WTC11 (cell line): Measurements from ENCODE around the gene SEC61A1. TPM values are rescaled to one million over a fixed set of nuclear protein-coding genes. Genes with fewer than 3 reads are reported as not detected.

Experiments used
- ATAC-seq: fragments of 200-7000 bp; cut with Tn5 transposase; 2 replicates; pipeline ENCODE4 v1.10.0; 2021; ENCODE audit warnings: mild to moderate bottlenecking, moderate library complexity
- CTCF ChIA-PET: fragments of 300-600 bp; sonication (Branson Sonifier 250); formaldehyde crosslinking; loops from one replicate; lab custom pipeline; 2021; ENCODE audit warnings: antibody characterized with exemption; lab: Charles Lee
- POLR2A ChIA-PET: fragments of 350-600 bp; sonication (Branson Sonifier 250); formaldehyde crosslinking; loops from one replicate; lab custom pipeline; 2021; ENCODE audit warnings: antibody characterized with exemption; lab: Charles Lee
- DNase-seq: peaks from one replicate; pipeline ENCODE4 v3.0.0; 2021; ENCODE audit warnings: low spot score
- H3K27ac Mint-ChIP-seq: 2 replicates; pipeline ENCODE4 v1.8.0; 2021; ENCODE audit warnings: mixed read lengths
- H3K27me3 Mint-ChIP-seq: 2 replicates; pipeline ENCODE4 v1.8.0; 2021; ENCODE audit warnings: low read depth, mild to moderate bottlenecking, moderate library complexity, mixed read lengths
- H3K36me3 Mint-ChIP-seq: 2 replicates; pipeline ENCODE4 v1.8.0; 2021; ENCODE audit warnings: mixed read lengths
- H3K4me1 Mint-ChIP-seq: 2 replicates; pipeline ENCODE4 v1.8.0; 2022; ENCODE audit warnings: mixed read lengths
- H3K4me3 Mint-ChIP-seq: 2 replicates; pipeline ENCODE4 v1.8.0; 2021; ENCODE audit warnings: mild to moderate bottlenecking, moderate library complexity, mixed read lengths
- H3K9me3 Mint-ChIP-seq: 2 replicates; pipeline ENCODE4 v1.8.0; 2021; ENCODE audit warnings: mixed read lengths
- CREB1 ChIP-seq: sonication (generic); formaldehyde crosslinking; IDR thresholded peaks from 2 replicates; pipeline ENCODE4 v1.8.0; 2023; ENCODE audit warnings: mild to moderate bottlenecking, missing genetic modification reagents
- E2F5 ChIP-seq: sonication (generic); formaldehyde crosslinking; IDR thresholded peaks from 2 replicates; pipeline ENCODE4 v1.8.1; 2022; ENCODE audit warnings: mild to moderate bottlenecking, moderate library complexity, missing genetic modification reagents
- ELF4 ChIP-seq: sonication (generic); formaldehyde crosslinking; IDR thresholded peaks from 2 replicates; pipeline ENCODE4 v1.8.1; 2022; ENCODE audit warnings: low read depth, mild to moderate bottlenecking, moderate library complexity, missing genetic modification reagents
- EMX1 ChIP-seq: fragments of 250-450 bp; sonication (Bioruptor Pico); IDR thresholded peaks from 2 replicates; pipeline ENCODE4 v1.8.0; 2021; ENCODE audit warnings: mild to moderate bottlenecking
- FOXP1 ChIP-seq: sonication (generic); formaldehyde crosslinking; IDR thresholded peaks from 2 replicates; pipeline ENCODE4 v1.8.0; 2022; ENCODE audit warnings: missing genetic modification reagents, mild to moderate bottlenecking, moderate library complexity, borderline replicate concordance
- GTF2I ChIP-seq: fragments of 250-450 bp; sonication (Bioruptor Pico); conservative IDR thresholded peaks from 2 replicates; pipeline ENCODE4 v1.4.0; 2021; ENCODE audit warnings: mild to moderate bottlenecking
- HMGA2 ChIP-seq: fragments of 250-450 bp; sonication (Bioruptor Pico); IDR thresholded peaks from 2 replicates; pipeline ENCODE4 v1.4.0; 2021; ENCODE audit warnings: mild to moderate bottlenecking, moderate library complexity
- JUN ChIP-seq: sonication (generic); formaldehyde crosslinking; IDR thresholded peaks from 2 replicates; pipeline ENCODE4 v1.8.0; 2023; ENCODE audit warnings: mild to moderate bottlenecking, missing genetic modification reagents
- MXD4 ChIP-seq: fragments of 250-450 bp; sonication (Bioruptor Pico); IDR thresholded peaks from 2 replicates; pipeline ENCODE4 v1.8.0; 2021; ENCODE audit warnings: mild to moderate bottlenecking, moderate library complexity, borderline replicate concordance
- MYBL2 ChIP-seq: sonication (generic); formaldehyde crosslinking; IDR thresholded peaks from 2 replicates; pipeline ENCODE4 v1.8.1; 2023; ENCODE audit warnings: mild to moderate bottlenecking, moderate library complexity, missing genetic modification reagents
- NFATC4 ChIP-seq: fragments of 250-450 bp; sonication (Bioruptor Pico); IDR thresholded peaks from 2 replicates; pipeline ENCODE4 v1.9.0; 2021; ENCODE audit warnings: mild to moderate bottlenecking
- NR3C1 ChIP-seq: sonication (generic); formaldehyde crosslinking; conservative IDR thresholded peaks from 2 replicates; pipeline ENCODE4 v1.8.1; 2023; ENCODE audit warnings: low read depth, mild to moderate bottlenecking, missing genetic modification reagents
- SMAD3 ChIP-seq: sonication (generic); formaldehyde crosslinking; IDR thresholded peaks from 2 replicates; pipeline ENCODE4 v1.8.0; 2022; ENCODE audit warnings: missing genetic modification reagents, mild to moderate bottlenecking, borderline replicate concordance
- SMAD4 ChIP-seq: sonication (generic); formaldehyde crosslinking; IDR thresholded peaks from 2 replicates; pipeline ENCODE4 v1.8.0; 2022; ENCODE audit warnings: mild to moderate bottlenecking, missing genetic modification reagents
- STAT6 ChIP-seq: sonication (generic); formaldehyde crosslinking; conservative IDR thresholded peaks from 2 replicates; pipeline ENCODE4 v1.8.1; 2023; ENCODE audit warnings: mild to moderate bottlenecking, low read depth, missing genetic modification reagents, moderate library complexity
- TEAD1 ChIP-seq: sonication (generic); formaldehyde crosslinking; IDR thresholded peaks from 2 replicates; pipeline ENCODE4 v1.8.0; 2022; ENCODE audit warnings: mild to moderate bottlenecking, missing genetic modification reagents
- TP53 ChIP-seq: sonication (generic); formaldehyde crosslinking; IDR thresholded peaks from 2 replicates; pipeline ENCODE4 v1.8.1; 2023; ENCODE audit warnings: mild to moderate bottlenecking, missing genetic modification reagents
- ZNF138 ChIP-seq: sonication (generic); formaldehyde crosslinking; conservative IDR thresholded peaks from 2 replicates; pipeline ENCODE4 v1.8.1; 2022; ENCODE audit warnings: mild to moderate bottlenecking, moderate library complexity, missing genetic modification reagents
- ZNF219 ChIP-seq: sonication (generic); formaldehyde crosslinking; IDR thresholded peaks from 2 replicates; pipeline ENCODE4 v1.8.0; 2023; ENCODE audit warnings: missing genetic modification reagents, mild to moderate bottlenecking, borderline replicate concordance
- ZNF317 ChIP-seq: sonication (generic); formaldehyde crosslinking; IDR thresholded peaks from 2 replicates; pipeline ENCODE4 v1.8.1; 2023; ENCODE audit warnings: low read depth, mild to moderate bottlenecking, moderate library complexity, missing genetic modification reagents, borderline replicate concordance
- ZNF423 ChIP-seq: fragments of 250-450 bp; sonication (Bioruptor Pico); IDR thresholded peaks from 2 replicates; pipeline ENCODE4 v2.1.2; 2022; ENCODE audit warnings: mild to moderate bottlenecking, moderate library complexity
- total RNA-seq: library from RNA; stranded (reverse); gene quantifications from 3 replicates; pipeline ENCODE4 v1.2.3, GENCODE V29; 2021
- TF ChIP-seq, protein P1 (sequence below): fragments of 250-450 bp; sonication (Bioruptor Pico); IDR thresholded peaks from 2 replicates; pipeline ENCODE4 v1.9.0; 2021; ENCODE audit warnings: moderate library complexity, mild to moderate bottlenecking, inconsistent platforms, borderline replicate concordance
- TF ChIP-seq, protein P2 (sequence below): sonication (generic); formaldehyde crosslinking; IDR thresholded peaks from 2 replicates; pipeline ENCODE4 v1.8.1; 2023; ENCODE audit warnings: mild to moderate bottlenecking, missing genetic modification reagents
- TF ChIP-seq, protein P3 (sequence below): sonication (generic); formaldehyde crosslinking; IDR thresholded peaks from 2 replicates; pipeline ENCODE4 v1.8.1; 2022; ENCODE audit warnings: low read depth, mild to moderate bottlenecking, moderate library complexity, missing genetic modification reagents, borderline replicate concordance
- TF ChIP-seq, protein P4 (sequence below): fragments of 250-450 bp; sonication (Bioruptor Pico); IDR thresholded peaks from 2 replicates; pipeline ENCODE4 v1.8.0; 2021; ENCODE audit warnings: mild to moderate bottlenecking

The SEC61A1 gene
- total RNA-seq, 1 experiment from 2014 or later, result 152 TPM

GRCh38 chr3:128089135-128089534 lies 36.9 kb downstream of the SEC61A1 start:
- Mint-ChIP-seq H3K4me3 (no peak overlapping the region), H3K36me3 (peaks cover 68% of the 10 kb centered on the region), H3K9me3 (no peaks in the 10 kb centered on the region)
- no peak for TF ChIP-seq E2F5 (CRISPR knock-in tag)
- TF ChIP-seq, protein P1, sequence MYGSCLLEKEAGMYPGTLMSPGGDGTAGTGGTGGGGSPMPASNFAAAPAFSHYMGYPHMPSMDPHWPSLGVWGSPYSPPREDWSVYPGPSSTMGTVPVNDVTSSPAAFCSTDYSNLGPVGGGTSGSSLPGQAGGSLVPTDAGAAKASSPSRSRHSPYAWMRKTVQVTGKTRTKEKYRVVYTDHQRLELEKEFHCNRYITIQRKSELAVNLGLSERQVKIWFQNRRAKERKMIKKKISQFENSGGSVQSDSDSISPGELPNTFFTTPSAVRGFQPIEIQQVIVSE (CRISPR knock-in tag), result no peak
- no peak for TF ChIP-seq TEAD1 (CRISPR knock-in tag)
- TF ChIP-seq EMX1, result no peak
- TF ChIP-seq SMAD3 (CRISPR knock-in tag), result no peak
- TF ChIP-seq ZNF317, result no peak
- no peak for TF ChIP-seq ELF4 (CRISPR knock-in tag)
- TF ChIP-seq, all 79 proteins: peak for 0
- H3K27me3 Mint-ChIP-seq, result no peaks in the 10 kb centered on the region
- peaks cover 9% of the 10 kb centered on the region for H3K4me1 Mint-ChIP-seq
- H3K27ac Mint-ChIP-seq, result no peak overlapping the region
- ATAC-seq, result no peak
- CTCF ChIA-PET, result interaction anchor here (0.9 kb wide), 1 partner anchor 44 kb away, joined by 4 read pairs; no protein-coding TSS in a partner anchor
- POLR2A ChIA-PET, result no interaction called here
- no peak for DNase-seq

DNA sequence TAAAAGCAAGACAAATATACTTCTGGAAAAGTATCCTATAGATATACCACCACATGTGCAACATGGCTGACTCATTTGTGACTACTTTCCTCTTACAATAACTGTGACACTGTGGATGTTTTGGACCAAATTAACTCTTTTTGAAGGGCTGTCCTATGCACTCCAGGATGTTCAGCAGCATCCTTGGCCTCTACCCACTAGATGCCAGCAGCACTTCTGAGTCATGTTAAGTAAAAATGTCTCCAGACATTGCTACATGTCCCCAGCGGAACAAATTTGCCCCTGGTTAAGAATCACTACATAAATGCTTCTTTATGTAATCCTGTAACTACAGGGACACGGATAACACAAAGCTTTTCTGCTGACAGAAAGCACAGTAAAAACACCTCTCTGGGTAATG lies 39.3 kb downstream of the SEC61A1 start:
- ATAC-seq (no peak), DNase-seq (no peak)
- Mint-ChIP-seq H3K27ac (no peak overlapping the region), H3K36me3 (peaks cover 67% of the 10 kb centered on the region), H3K4me3 (no peak overlapping the region), H3K27me3 (no peaks in the 10 kb centered on the region), H3K4me1 (peaks cover 28% of the 10 kb centered on the region), H3K9me3 (no peaks in the 10 kb centered on the region)
- ChIA-PET POLR2A (no interaction called here), CTCF (interaction anchor here (1.8 kb wide), 1 partner anchor 42 kb away, joined by 5 read pairs; no protein-coding TSS in a partner anchor)
- TF ChIP-seq, protein P2, sequence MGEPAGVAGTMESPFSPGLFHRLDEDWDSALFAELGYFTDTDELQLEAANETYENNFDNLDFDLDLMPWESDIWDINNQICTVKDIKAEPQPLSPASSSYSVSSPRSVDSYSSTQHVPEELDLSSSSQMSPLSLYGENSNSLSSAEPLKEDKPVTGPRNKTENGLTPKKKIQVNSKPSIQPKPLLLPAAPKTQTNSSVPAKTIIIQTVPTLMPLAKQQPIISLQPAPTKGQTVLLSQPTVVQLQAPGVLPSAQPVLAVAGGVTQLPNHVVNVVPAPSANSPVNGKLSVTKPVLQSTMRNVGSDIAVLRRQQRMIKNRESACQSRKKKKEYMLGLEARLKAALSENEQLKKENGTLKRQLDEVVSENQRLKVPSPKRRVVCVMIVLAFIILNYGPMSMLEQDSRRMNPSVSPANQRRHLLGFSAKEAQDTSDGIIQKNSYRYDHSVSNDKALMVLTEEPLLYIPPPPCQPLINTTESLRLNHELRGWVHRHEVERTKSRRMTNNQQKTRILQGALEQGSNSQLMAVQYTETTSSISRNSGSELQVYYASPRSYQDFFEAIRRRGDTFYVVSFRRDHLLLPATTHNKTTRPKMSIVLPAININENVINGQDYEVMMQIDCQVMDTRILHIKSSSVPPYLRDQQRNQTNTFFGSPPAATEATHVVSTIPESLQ (CRISPR knock-in tag), result no peak
- TF ChIP-seq SMAD3 (CRISPR knock-in tag) (no peak), SMAD4 (CRISPR knock-in tag) (no peak), ZNF423 (CRISPR knock-in tag) (no peak), FOXP1 (CRISPR knock-in tag) (no peak), TP53 (CRISPR knock-in tag) (no peak), NR3C1 (CRISPR knock-in tag) (no peak), GTF2I (CRISPR knock-in tag) (no peak), STAT6 (CRISPR knock-in tag) (no peak), CREB1 (CRISPR knock-in tag) (no peak), JUN (no peak), NFATC4 (CRISPR knock-in tag) (no peak), HMGA2 (CRISPR knock-in tag) (no peak), MXD4 (no peak), MYBL2 (CRISPR knock-in tag) (no peak), ZNF219 (CRISPR knock-in tag) (no peak), ZNF138 (no peak)
- TF ChIP-seq, protein P3, sequence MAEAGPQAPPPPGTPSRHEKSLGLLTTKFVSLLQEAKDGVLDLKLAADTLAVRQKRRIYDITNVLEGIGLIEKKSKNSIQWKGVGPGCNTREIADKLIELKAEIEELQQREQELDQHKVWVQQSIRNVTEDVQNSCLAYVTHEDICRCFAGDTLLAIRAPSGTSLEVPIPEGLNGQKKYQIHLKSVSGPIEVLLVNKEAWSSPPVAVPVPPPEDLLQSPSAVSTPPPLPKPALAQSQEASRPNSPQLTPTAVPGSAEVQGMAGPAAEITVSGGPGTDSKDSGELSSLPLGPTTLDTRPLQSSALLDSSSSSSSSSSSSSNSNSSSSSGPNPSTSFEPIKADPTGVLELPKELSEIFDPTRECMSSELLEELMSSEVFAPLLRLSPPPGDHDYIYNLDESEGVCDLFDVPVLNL (CRISPR knock-in tag), result no peak
- TF ChIP-seq, protein P4, sequence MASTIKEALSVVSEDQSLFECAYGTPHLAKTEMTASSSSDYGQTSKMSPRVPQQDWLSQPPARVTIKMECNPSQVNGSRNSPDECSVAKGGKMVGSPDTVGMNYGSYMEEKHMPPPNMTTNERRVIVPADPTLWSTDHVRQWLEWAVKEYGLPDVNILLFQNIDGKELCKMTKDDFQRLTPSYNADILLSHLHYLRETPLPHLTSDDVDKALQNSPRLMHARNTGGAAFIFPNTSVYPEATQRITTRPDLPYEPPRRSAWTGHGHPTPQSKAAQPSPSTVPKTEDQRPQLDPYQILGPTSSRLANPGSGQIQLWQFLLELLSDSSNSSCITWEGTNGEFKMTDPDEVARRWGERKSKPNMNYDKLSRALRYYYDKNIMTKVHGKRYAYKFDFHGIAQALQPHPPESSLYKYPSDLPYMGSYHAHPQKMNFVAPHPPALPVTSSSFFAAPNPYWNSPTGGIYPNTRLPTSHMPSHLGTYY (CRISPR knock-in tag), result no peak
